ENCODE data around the gene GLO1. TPM values are rescaled to one million over a fixed set of nuclear protein-coding genes. Genes with fewer than 3 reads are reported as not detected.

The GLO1 gene
- total and polyA plus RNA-seq, 8 donors: 4.3 to 132 (median 49.7) TPM

GRCh38 chr6:38739532-38739931 lies 36.6 kb upstream of the GLO1 start:
- WGBS, 5 donors: 40 to 68% (median 44%) methylated on average over 5 of the region's 5 CpGs
- intact Hi-C loops (cut with DNase I; ENCODE audit: low total_unique reads): no loop called here
- no peaks in the 10 kb centered on the region for H3K27me3 ChIP-seq
- DNase-seq: no peak
- no peaks in the 10 kb centered on the region for H3K9me3 ChIP-seq
- no peaks in the 10 kb centered on the region for H3K36me3 ChIP-seq
- H3K4me1 ChIP-seq: no peaks in the 10 kb centered on the region
- no peak overlapping the region for H3K4me3 ChIP-seq
- TF ChIP-seq CTCF (IDR thresholded peaks at IDR 0.05): peak in 2 of 7 experiments; percentile 18 to 36
- TF ChIP-seq POLR2AphosphoS5 (IDR thresholded peaks at IDR 0.05): no peak
- no peak overlapping the region for H3K27ac ChIP-seq

- peak in 1 of 2 donors; percentile 3 for DNase-seq
- H3K4me3 ChIP-seq: no peak overlapping the region
- intact Hi-C loops (cut with DNase I; ENCODE audit: low total_unique reads): no loop called here
- no peaks in the 10 kb centered on the region for H3K36me3 ChIP-seq
- no peaks in the 10 kb centered on the region for H3K4me1 ChIP-seq
- H3K27ac ChIP-seq: no peak overlapping the region
- H3K9me3 ChIP-seq: no peaks in the 10 kb centered on the region
- no peaks in the 10 kb centered on the region for H3K27me3 ChIP-seq
- no peak for TF ChIP-seq EP300 (IDR thresholded peaks at IDR 0.05)
- no peak for TF ChIP-seq POLR2AphosphoS5 (IDR thresholded peaks at IDR 0.05)
- TF ChIP-seq CTCF (IDR thresholded peaks at IDR 0.05): no peak
- TF ChIP-seq POLR2A (IDR thresholded peaks at IDR 0.05): no peak
- WGBS, 5 donors: 62 to 76% (median 68%) methylated on average over 3 of the region's 3 CpGs
Observed at GRCh38 chr6:38738261-38738660, 35.3 kb upstream of the GLO1 start.

- intact Hi-C loops (cut with DNase I; ENCODE audit: low total_unique reads): no loop called here
- no peak overlapping the region for H3K4me3 ChIP-seq
Observed at GRCh38 chr6:38736951-38737350, 34.0 kb upstream of the GLO1 start.

GRCh38 chr6:38730140-38730862 lies 27.4 kb upstream of the GLO1 start:
- no peaks in the 10 kb centered on the region for H3K36me3 ChIP-seq
- H3K27me3 ChIP-seq: no peaks in the 10 kb centered on the region
- peak in 1 of 2 donors; percentile 50 for DNase-seq
- no peak overlapping the region for H3K4me3 ChIP-seq
- intact Hi-C loops (cut with DNase I; ENCODE audit: low total_unique reads): no loop called here
- H3K9me3 ChIP-seq: no peaks in the 10 kb centered on the region
- H3K27ac ChIP-seq: no peak overlapping the region
- TF ChIP-seq POLR2AphosphoS5 (IDR thresholded peaks at IDR 0.05) (no peak), EP300 (IDR thresholded peaks at IDR 0.05) (no peak), CTCF (IDR thresholded peaks at IDR 0.05) (no peak), POLR2A (IDR thresholded peaks at IDR 0.05) (no peak)
- 48 to 67% (median 64%) methylated on average over 4 of the region's 4 CpGs for WGBS, 5 donors
- no peaks in the 10 kb centered on the region for H3K4me1 ChIP-seq

More at GRCh38 chr6:38736951-38737350, 34.0 kb upstream of the GLO1 start:
- no peak for TF ChIP-seq POLR2AphosphoS5 (IDR thresholded peaks at IDR 0.05)
- DNase-seq: no peak
- no peaks in the 10 kb centered on the region for H3K27me3 ChIP-seq
- H3K9me3 ChIP-seq: no peaks in the 10 kb centered on the region
- H3K27ac ChIP-seq: no peak overlapping the region
- H3K36me3 ChIP-seq: no peaks in the 10 kb centered on the region
- no peaks in the 10 kb centered on the region for H3K4me1 ChIP-seq
- WGBS, 5 donors: 67 to 92% (median 79%) methylated on average over 3 of the region's 3 CpGs

- DNase-seq: no peak
- no peaks in the 10 kb centered on the region for H3K27me3 ChIP-seq
- intact Hi-C loops (cut with DNase I; ENCODE audit: low total_unique reads): no loop called here
- no peaks in the 10 kb centered on the region for H3K4me1 ChIP-seq
- no peak for TF ChIP-seq EP300 (IDR thresholded peaks at IDR 0.05)
- no peaks in the 10 kb centered on the region for H3K9me3 ChIP-seq
- H3K4me3 ChIP-seq: no peak overlapping the region
- no peaks in the 10 kb centered on the region for H3K36me3 ChIP-seq
- no peak overlapping the region for H3K27ac ChIP-seq
- 84 to 100% (median 96%) methylated on average over 1 of the region's 1 CpG for WGBS, 5 donors
Observed at GRCh38 chr6:38728203-38728602, 25.3 kb upstream of the GLO1 start.

Data from stomach (tissue), 9 donors.